ENCODE measurements around the gene KRT16. TPM values are rescaled to one million over a fixed set of nuclear protein-coding genes. Genes with fewer than 3 reads are reported as not detected.

Gene KRT16
- total RNA-seq, 1 experiment from 2014 or later = 0.61 TPM

DNA sequence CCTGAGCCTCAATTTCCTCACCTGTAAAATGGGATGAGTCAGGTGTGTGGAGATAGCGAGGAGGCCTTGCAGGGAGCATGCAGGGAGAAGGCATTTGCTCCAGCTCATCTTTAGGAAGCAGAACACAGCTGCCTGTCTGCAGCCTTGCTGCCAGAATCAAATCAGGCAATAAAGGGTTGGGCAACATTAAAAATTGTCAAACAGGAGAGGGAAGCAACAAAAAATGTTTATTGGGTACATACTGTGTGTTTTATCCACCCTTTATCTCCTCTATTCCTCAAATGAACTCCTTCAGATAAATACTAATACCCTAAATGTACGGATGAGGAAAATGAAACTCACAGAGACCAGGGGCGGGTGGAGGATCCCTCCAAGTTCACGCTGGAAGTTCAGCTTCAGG, 12.2 kb downstream of the KRT16 start:
- no peak for DNase-seq (ENCODE audit: low read depth, low spot score)
- Histone ChIP-seq H3K9ac (ENCODE audit: low read length) (no peak overlapping the region), H3K4me3 (replicated peaks in 1 of 2; ENCODE audit: low read depth in 1 of 2, low read length in 2 of 2) (no peak overlapping the region), H3K27ac (ENCODE audit: low read depth, low read length) (no peak overlapping the region), H3K79me2 (ENCODE audit: insufficient read depth, low read length) (no peaks in the 10 kb centered on the region), H3K9me2 (ENCODE audit: insufficient read depth) (no peaks in the 10 kb centered on the region), H3K9me3 (ENCODE audit: control insufficient read depth in 1 of 2, insufficient read depth in 1 of 2, low read depth in 1 of 2, low read length in 2 of 2) (no peaks in the 10 kb centered on the region), H3K4me1 (ENCODE audit: control insufficient read depth in 1 of 2, insufficient read depth in 2 of 2, low read length in 2 of 2) (no peaks in the 10 kb centered on the region), H2AFZ (ENCODE audit: low read depth, low read length, poor library complexity, severe bottlenecking) (no peak overlapping the region), H3K4me2 (ENCODE audit: low read length) (no peak overlapping the region), H3K36me3 (ENCODE audit: control insufficient read depth in 1 of 2, insufficient read depth in 2 of 2, low read length in 2 of 2) (no peaks in the 10 kb centered on the region), H4K20me1 (ENCODE audit: insufficient read depth) (no peaks in the 10 kb centered on the region), H3K27me3 (ENCODE audit: insufficient read depth, low read length) (no peaks in the 10 kb centered on the region)
- ChIA-PET RAD21 (ENCODE audit: low non-redundant PET in 1 of 2, low total read pairs in 2 of 2, uncharacterized antibody in 2 of 2, unreplicated experiment in 2 of 2) (no interaction called here), POLR2A (no interaction called here), CTCF (no interaction called here)
- ATAC-seq = no peak
- no peak for TF ChIP-seq ZFX (IDR thresholded peaks at IDR 0.05)
- no peak for TF ChIP-seq SIN3A (IDR thresholded peaks at IDR 0.05; ENCODE audit: low read depth)
- TF ChIP-seq ZBTB33 (IDR thresholded peaks at IDR 0.05; ENCODE audit: extremely low read depth, insufficient replicate concordance, low read length) = no peak
- no peak for TF ChIP-seq ZNF274 (IDR thresholded peaks at IDR 0.05; ENCODE audit: low read depth, low read length)
- no peak for TF ChIP-seq RAD21 (IDR thresholded peaks at IDR 0.05; ENCODE audit: low read depth)
- TF ChIP-seq, protein P1, sequence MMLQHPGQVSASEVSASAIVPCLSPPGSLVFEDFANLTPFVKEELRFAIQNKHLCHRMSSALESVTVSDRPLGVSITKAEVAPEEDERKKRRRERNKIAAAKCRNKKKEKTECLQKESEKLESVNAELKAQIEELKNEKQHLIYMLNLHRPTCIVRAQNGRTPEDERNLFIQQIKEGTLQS (IDR thresholded peaks at IDR 0.05) = no peak
- TF ChIP-seq FOSL1 (IDR thresholded peaks at IDR 0.05; ENCODE audit: low read depth) = no peak
- no peak for TF ChIP-seq SP1 (IDR thresholded peaks at IDR 0.05; ENCODE audit: low read depth)
- TF ChIP-seq EZH2phosphoT487 (IDR thresholded peaks at IDR 0.05; ENCODE audit: borderline replicate concordance) = no peak
- TF ChIP-seq CEBPB (IDR thresholded peaks at IDR 0.05; ENCODE audit: low read depth) = no peak
- no peak for TF ChIP-seq CBX3 (IDR thresholded peaks at IDR 0.05; ENCODE audit: low read depth)
- TF ChIP-seq JUND (IDR thresholded peaks at IDR 0.05) = no peak
- no peak for TF ChIP-seq POLR2A (IDR thresholded peaks at IDR 0.05; ENCODE audit: borderline replicate concordance, extremely low read depth, insufficient read depth, insufficient read length)
- no TSS peak for BruUV-seq (replicated peaks)
- intact Hi-C loops (cut with micrococcal nuclease) = no loop called here
